ENCODE data around the gene MYL5. TPM values are rescaled to one million over a fixed set of nuclear protein-coding genes. Genes with fewer than 3 reads are reported as not detected.

MYL5 gene
- total and polyA plus RNA-seq, 10 of the 15 experiments (the other 5 are each of a cell fraction or from before 2014, with no cell fraction given): 1.2 to 13.8 (median 7.1) TPM

DNA sequence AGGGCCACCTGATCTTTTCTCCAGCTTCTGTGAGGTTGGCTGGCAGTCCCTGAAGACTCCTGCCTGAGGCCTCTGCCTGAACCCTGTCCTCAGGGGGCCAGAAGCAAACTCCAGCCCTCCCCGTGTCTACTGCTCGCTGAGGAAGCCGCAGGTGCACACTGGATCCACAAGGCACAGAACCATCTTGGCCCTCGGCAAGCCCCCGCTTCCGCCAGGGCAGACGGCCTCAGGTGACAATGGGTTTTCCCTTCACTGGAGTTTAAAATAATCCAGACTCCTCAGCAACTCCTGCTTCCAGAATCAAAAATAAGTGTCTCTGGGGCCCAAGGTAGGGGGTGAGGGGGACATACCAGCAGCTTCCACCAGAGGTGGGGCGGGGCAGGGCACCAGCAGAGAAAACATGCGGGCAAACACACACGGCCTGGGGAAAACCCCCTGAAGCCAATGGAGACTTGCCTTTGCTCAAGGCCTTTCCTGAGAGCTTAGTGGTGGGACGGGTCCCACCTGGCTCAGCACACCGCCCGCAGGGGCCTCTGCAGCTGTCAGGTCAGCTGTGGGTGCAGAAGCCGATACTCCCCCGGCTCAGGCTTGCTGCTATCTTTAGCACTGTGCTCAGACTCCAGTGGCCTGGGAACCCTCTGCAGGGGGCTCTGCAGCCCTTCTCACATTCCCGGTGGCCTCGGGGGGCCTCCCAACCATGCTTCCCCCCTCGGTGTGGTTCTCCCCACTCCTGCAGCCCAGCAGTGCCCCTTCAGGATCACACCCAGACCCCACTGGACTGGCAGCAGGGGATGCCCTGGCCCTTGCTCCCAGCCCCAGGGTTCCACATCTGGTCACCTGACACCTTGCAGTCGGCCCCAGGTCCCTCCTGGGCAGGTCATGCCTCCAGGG lies 1.9 kb downstream of the MYL5 start (continued):
- TF ChIP-seq ETV6 (conservative IDR thresholded peaks at IDR 0.05 in 1 of 2, IDR thresholded peaks at IDR 0.05 in 1 of 2; ENCODE audit: borderline replicate concordance in 1 of 2, low read depth in 1 of 2) (no peak), LARP7 (IDR thresholded peaks at IDR 0.05) (no peak), CBX3 (IDR thresholded peaks at IDR 0.05; ENCODE audit: borderline replicate concordance, low read depth) (no peak), GATAD2B (conservative IDR thresholded peaks at IDR 0.05; ENCODE audit: low read depth) (no peak), JUND (IDR thresholded peaks at IDR 0.05; ENCODE audit: low read depth, low read length) (no peak), CBX5 (IDR thresholded peaks at IDR 0.05; ENCODE audit: low read depth) (no peak), MEF2A (IDR thresholded peaks at IDR 0.05; ENCODE audit: insufficient read depth, low read depth, low read length) (no peak), TCF3 (IDR thresholded peaks at IDR 0.05; ENCODE audit: borderline replicate concordance, insufficient read depth, low read depth, low read length) (peak; percentile 82), CREM (IDR thresholded peaks at IDR 0.05; ENCODE audit: low read depth) (0 out of 2 replicates have a peak, but pooled peaks have one; percentile 11), RBBP5 (conservative IDR thresholded peaks at IDR 0.05) (no peak), REST (IDR thresholded peaks at IDR 0.05; ENCODE audit: low read depth, low read length) (no peak), FOXM1 (IDR thresholded peaks at IDR 0.05; ENCODE audit: low read depth, low read length) (no peak), MTA3 (IDR thresholded peaks at IDR 0.05; ENCODE audit: borderline replicate concordance, low read length) (no peak), GABPA (IDR thresholded peaks at IDR 0.05; ENCODE audit: low read depth) (no peak), SMARCA5 (IDR thresholded peaks at IDR 0.05) (0 out of 2 replicates have a peak, but pooled peaks have one; percentile 32), SMAD1 (IDR thresholded peaks at IDR 0.05; ENCODE audit: low read depth, partially characterized antibody) (no peak), SMC3 (IDR thresholded peaks at IDR 0.05; ENCODE audit: borderline replicate concordance, low read length) (no peak), NKRF (conservative IDR thresholded peaks at IDR 0.05) (no peak), SRF (IDR thresholded peaks at IDR 0.05; ENCODE audit: low read depth in 2 of 2, low read length in 2 of 2) (no peak), RFX5 (IDR thresholded peaks at IDR 0.05; ENCODE audit: low read depth, low read length) (no peak), NR2C1 (IDR thresholded peaks at IDR 0.05) (no peak)
- TF ChIP-seq, protein P1, sequence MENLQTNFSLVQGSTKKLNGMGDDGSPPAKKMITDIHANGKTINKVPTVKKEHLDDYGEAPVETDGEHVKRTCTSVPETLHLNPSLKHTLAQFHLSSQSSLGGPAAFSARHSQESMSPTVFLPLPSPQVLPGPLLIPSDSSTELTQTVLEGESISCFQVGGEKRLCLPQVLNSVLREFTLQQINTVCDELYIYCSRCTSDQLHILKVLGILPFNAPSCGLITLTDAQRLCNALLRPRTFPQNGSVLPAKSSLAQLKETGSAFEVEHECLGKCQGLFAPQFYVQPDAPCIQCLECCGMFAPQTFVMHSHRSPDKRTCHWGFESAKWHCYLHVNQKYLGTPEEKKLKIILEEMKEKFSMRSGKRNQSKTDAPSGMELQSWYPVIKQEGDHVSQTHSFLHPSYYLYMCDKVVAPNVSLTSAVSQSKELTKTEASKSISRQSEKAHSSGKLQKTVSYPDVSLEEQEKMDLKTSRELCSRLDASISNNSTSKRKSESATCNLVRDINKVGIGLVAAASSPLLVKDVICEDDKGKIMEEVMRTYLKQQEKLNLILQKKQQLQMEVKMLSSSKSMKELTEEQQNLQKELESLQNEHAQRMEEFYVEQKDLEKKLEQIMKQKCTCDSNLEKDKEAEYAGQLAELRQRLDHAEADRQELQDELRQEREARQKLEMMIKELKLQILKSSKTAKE (IDR thresholded peaks at IDR 0.05; ENCODE audit: low read depth, poor library complexity, severe bottlenecking): no peak

Data from GM12878 (cell line).